GM12873 (cell line): Measurements from ENCODE around the gene GRP.

ENCODE experiments used
- CTCF ChIP-seq: IDR thresholded peaks from 2 replicates; pipeline ENCODE4 v1.5.1; 2012; ENCODE audit warnings: low read depth, mild to moderate bottlenecking, moderate library complexity, low read length, control low read depth; ENCODE audit not compliant: insufficient read depth; ENCODE audit errors: missing control alignments

GRP gene

GRCh38 chr18:59219672-59220163 lies at the start of gene GRP:
Gene GRP (plus strand): TSS chr18:59220158. CDS start chr18:59220266, 108 bp downstream.
- TF ChIP-seq CTCF, result no peak

- TF ChIP-seq CTCF, result no peak
These were observed 47.2 kb upstream of the GRP start for GRCh38 chr18:59172664-59173249.

- TF ChIP-seq CTCF, result no peak
These were observed 42.5 kb upstream of the GRP start for GRCh38 chr18:59177485-59177884.

- no peak for TF ChIP-seq CTCF
These were observed 39.7 kb upstream of the GRP start for GRCh38 chr18:59180150-59180845.

GRCh38 chr18:59182673-59183072 lies 37.3 kb upstream of the GRP start:
- no peak for TF ChIP-seq CTCF

- no peak for TF ChIP-seq CTCF
These were observed 30.9 kb upstream of the GRP start for GRCh38 chr18:59189008-59189407.

- no peak for TF ChIP-seq CTCF
These were observed 30.2 kb upstream of the GRP start for GRCh38 chr18:59189746-59190145.
